Activated CD4-positive, CD25-positive, alpha-beta regulatory T cell treated with anti-CD3 and anti-CD28 coated beads, Interleukin-2, amount 50 U/mL, for 24 hours (primary cell): ENCODE results near the gene CRYBB1.

Experiments
- ATAC-seq, 2 donors: fragments of 150-1000 bp; cut with Tn5 transposase; one replicate each; pipeline ENCODE4 v1.10.0; 2021; ENCODE audit warnings: mild to moderate bottlenecking in 1 of 2, moderate library complexity in 1 of 2

The CRYBB1 gene

GRCh38 chr22:26602127-26602526, 15.7 kb downstream of the CRYBB1 start:
- ATAC-seq: no peak

DNA sequence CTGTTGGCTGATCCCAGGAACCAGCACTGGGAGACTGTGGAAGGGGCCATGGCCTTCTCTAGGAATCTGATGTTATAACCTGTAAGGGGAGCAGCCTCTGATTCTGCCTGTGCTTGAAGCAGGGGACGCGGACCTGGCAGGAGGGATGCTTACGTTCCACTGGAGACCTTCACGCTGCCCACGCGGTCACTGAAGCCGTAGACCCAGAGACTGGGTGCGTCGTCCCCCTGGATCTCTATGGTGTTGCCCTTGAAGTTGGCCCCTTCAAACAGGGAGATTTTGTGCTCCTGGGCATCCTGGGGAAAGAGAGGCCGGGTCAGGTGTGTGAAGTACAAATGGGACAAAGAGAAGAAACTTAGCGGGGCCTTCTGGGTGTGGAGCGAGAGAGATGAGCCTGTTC, 16.1 kb downstream of the CRYBB1 start:
- no peak for ATAC-seq

GRCh38 chr22:26599505-26599904, 18.3 kb downstream of the CRYBB1 start:
- ATAC-seq: no peak

- ATAC-seq: no peak
These were observed 20.3 kb downstream of the CRYBB1 start for GRCh38 chr22:26597480-26597879.

DNA sequence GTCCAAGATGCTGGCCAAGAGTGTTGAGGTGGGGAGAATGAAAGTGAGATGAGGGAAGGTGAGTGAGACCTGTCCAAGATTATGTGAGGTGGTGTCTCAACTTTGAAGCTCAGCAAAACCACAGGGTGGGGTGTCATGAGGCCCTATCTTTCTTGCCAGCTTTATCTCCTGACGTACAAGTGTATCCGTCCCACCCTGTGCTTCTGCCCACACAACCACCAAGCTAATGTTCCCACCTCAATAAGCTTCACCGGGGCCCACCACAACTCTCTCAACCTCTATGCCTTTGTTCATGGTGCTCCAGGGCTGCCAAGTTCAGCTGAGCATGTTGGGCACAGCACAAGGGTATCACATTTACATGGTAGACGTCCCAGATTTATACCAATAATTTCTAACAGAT, 20.8 kb downstream of the CRYBB1 start:
- ATAC-seq: no peak

DNA sequence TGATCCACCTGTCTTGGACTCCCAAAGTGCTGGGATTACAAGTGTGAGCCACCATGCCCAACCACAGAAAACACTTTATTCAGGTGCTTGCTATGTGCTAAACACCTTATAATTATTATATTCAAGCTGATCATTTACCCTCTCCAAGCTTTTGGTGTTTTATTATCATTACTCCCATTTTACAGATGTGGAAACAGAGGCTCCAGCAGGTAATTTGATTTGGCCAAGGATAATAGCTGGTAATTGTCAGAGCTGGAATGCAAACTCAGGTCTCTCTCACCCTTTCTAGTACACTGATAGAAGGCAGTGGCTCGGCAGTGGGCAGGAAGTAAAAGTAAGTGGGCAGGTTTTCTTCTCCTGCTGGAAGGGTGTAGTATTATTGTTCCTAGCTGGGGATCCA, 24.1 kb downstream of the CRYBB1 start:
- no peak for ATAC-seq

DNA sequence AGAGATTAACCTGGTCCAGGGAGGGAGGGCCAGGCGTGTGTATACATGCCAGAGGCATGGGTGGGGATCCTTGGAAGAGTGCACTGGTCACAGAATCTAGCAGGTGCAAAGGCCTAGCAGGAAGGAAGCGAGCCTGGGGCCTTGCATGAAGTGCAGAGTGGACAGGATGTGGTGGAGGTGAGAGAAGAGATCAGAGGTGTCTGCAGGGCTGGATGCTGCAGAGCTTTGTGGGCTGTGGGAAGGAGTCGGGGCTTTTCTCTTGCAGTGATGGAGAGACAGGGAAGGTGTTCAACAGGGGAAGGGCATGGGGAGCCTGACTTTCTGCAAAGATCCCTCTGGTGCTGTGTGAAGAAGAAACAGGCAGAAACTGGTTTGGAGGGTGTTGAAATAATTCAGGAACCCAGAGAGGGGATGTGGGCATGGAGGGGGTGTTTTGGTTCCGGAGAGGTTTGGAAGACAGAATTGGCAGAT, 25.4 kb downstream of the CRYBB1 start:
- ATAC-seq: peak in 1 of 2 donors; percentile 17

GRCh38 chr22:26589845-26590736, 27.7 kb downstream of the CRYBB1 start, which contains the start of gene TPST2:
TSS of gene TPST2 (minus strand) at chr22:26590132. CDS start at chr22:26541630, 48,502 bp downstream.
- peak; percentile 87 to 89 for ATAC-seq

GRCh38 chr22:26589367-26589844, 28.4 kb downstream of the CRYBB1 start:
- peak; percentile 10 to 22 for ATAC-seq

GRCh38 chr22:26588729-26589366, 29.0 kb downstream of the CRYBB1 start:
- ATAC-seq: no peak

DNA sequence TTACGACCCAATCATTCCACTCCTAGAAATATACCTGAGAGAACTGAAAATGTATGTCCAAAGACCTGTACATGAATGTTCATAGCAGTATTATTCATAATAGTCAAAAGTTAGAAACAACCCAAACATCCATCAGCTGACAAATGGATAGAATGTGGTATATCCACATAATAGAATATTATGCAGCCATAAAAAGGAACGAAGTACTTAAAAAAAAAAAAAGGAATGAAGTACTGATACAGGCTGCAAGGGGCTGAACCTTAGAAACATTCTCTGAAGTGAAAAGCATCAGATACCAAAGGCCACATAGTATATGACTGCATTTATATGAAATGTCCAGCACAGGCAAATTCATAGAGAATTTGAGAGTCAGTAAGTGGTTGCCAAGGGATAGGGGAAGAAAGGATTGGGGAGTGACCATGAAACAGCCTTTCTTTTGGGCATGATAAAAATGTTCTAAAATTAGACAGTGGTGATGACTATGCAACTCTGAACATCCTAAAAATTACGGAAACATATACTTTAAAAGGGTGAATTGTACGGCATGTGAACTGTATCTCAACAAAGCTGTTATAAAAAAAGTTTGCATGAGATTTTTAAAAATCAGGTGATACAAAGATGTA, 29.7 kb downstream of the CRYBB1 start:
- no peak for ATAC-seq

DNA sequence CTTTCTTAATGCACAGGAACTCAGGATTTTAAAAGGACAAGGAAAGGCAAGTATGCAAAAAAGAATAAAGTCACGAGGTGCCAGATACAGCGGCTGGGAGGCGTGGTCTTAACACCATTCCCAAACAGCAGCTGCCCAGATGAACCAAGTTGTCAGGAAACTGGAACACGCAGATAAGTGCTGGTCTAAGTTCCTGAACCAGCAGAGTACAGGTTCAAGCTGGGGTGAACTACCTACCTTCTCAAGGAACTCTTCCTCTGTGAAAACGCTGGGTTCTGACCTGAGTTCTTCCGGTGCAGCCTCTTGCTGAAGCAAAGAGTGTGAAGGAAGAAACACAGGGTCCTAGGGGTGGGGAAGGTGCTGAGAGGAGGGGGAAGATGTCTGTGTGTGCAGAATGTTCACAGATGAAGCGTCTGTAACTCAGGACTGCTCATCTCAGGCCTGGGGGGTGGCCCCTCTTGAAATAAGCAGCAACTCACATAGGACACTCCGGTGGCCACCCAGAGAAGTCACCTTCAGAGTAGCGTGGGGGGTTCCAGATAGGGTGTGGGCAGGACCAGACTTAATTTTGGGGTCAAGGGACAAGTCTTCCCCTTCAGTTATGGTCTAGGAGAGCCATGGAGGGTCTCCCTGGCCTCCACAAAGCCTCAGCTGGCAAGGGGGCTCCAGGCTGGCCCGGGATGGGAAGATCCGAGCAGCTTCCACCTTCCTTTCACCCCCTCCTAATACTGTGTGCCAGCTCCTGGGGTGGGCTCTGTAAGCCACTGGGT, 31.1 kb downstream of the CRYBB1 start:
- no peak for ATAC-seq

DNA sequence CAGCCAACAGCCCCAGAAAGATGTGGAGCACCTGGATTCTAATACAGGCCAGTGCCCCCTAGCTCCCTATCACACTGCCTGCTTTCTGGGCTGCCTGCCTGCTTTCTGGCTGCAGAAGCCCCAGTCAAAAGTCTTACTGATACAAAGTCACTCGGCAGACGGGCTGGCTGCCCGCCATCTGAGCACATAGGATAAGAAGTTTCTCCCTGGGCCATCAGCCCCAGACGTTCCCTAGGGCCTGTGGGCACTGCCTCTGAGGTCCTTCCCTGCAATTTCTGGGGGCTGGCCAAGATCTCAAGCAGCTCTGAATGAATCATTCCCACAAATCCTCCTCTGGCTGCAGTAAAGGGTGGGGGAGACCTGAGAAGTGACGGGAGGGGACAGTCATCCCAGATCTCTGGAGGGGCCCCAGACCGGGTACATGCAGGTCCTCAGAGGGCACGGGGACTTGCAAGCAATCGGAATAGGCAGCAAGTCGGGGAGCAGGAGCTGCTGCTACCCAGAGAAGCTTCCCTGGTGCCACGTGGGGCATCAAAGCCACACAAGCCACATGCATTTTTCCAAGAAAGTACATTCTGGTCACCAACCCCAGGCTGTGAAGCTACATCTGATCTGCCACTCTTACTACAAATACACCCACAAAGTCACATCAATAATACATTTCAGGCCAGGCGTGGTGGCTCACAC, 32.6 kb downstream of the CRYBB1 start:
- no peak for ATAC-seq

GRCh38 chr22:26584010-26584409, 33.8 kb downstream of the CRYBB1 start:
- no peak for ATAC-seq

DNA sequence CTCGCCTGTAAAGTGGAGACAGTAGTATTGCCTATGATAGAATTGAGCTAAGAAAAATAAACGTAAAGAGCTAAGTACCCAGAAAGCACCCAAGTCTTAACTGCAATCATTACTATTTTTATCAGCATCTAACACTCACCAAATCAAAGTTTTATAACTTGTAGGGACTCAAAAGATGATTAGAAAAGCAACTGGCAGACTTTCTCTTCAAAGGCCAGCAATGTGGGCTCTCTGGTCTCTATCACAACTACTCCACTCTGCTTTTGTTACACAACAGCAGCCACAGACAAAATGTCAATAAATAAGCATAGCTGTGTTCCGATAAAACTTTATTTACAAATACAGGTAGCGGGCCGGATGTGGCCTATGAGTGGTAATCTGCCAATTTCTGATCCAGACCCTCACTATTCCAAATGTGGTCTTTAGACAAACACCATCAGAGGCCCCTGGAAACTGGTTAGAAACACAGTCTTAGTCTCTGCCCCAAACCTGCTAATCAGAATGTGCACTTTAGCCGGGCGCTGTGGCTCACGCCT, 36.1 kb downstream of the CRYBB1 start:
- no peak for ATAC-seq

GRCh38 chr22:26581026-26581425, 36.8 kb downstream of the CRYBB1 start:
- ATAC-seq: no peak

GRCh38 chr22:26580240-26580962, 37.4 kb downstream of the CRYBB1 start:
- ATAC-seq: no peak

DNA sequence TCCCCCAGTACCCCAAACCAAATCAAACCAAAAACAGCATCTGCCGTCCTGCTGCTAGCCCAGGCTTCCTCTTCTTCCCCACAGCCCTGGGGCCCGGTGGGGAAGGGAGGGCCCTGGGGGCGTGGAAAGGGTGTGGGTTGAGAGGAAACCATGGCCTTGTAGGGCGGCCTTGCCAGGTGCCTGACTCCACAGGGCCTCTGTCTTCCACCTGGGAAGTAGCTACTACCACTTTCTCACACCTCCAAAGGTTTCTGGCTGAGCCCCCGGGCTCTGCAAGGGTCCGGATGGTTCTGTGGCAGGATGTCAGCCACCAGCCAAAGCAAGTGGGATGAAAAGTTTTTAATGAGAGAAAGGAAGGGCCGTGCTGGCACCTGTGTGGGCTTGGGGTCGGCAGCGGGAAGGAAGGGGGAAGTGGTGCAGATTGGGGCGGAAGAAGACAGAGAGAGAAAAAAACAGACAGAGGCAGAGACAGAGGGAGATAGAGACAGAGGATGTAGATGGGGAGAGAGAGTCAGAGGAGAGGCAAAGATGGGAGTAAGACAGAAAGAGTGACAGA, 38.4 kb downstream of the CRYBB1 start:
- ATAC-seq: peak; percentile 89 to 92

DNA sequence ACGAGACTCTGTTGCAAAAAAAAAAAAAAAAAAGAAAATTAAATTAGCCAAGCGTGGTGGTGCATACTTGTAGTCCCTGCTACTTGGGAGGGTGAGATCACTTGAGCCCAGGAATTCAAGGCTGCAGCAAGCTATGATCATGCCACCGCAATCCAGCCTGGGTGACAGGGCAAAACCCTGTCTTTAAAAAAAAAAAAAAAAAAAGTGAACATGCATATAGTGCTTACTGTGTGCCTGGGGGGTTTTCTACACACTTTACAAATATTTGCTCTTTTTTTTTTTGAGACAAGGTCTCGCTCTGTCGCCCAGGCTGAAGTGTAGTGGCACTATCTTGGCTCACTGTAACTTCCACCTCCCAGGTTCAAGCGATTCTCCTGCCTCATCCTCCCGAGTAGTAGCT, 40.7 kb downstream of the CRYBB1 start:
- ATAC-seq: no peak

GRCh38 chr22:26576026-26576680, 41.7 kb downstream of the CRYBB1 start:
- no peak for ATAC-seq
